Left lung (tissue), 10 donors: ENCODE data around the gene LRGUK. TPM values are rescaled to one million over a fixed set of nuclear protein-coding genes. Genes with fewer than 3 reads are reported as not detected.

ENCODE experiments used
- ATAC-seq: fragments of 200-7000 bp; cut with Tn5 transposase; one replicate; pipeline ENCODE4 v1.9.1; 2020; ENCODE audit warnings: moderate library complexity
- DNase-seq, 4 donors: peaks; one replicate each; pipeline ENCODE4 v3.0.0-alpha.2; 2013 to 2020
- H3K27ac ChIP-seq, 2 donors: fragments of 200-600 bp; sonication (generic) in 1 of 2; one replicate each; pipeline versions ENCODE4 v1.5.0 to v1.8.0; 2020 to 2021
- H3K27me3 ChIP-seq, 2 donors: fragments of 200-600 bp; sonication (generic) in 1 of 2; one replicate each; pipeline versions ENCODE4 v1.5.0 to v1.8.0; 2020 to 2021
- H3K36me3 ChIP-seq, 2 donors: fragments of 200-600 bp; sonication (generic) in 1 of 2; one replicate each; pipeline versions ENCODE4 v1.5.0 to v1.8.0; 2020 to 2021
- H3K4me1 ChIP-seq, 2 donors: fragments of 200-600 bp; one replicate each; pipeline ENCODE4 v1.8.0; 2021
- H3K4me3 ChIP-seq, 2 donors: fragments of 200-600 bp; sonication (generic) in 1 of 2; one replicate each; pipeline versions ENCODE4 v1.5.0 to v1.8.0; 2020 to 2021; ENCODE audit warnings: mild to moderate bottlenecking in 1 of 2
- H3K9me3 ChIP-seq, 2 donors: fragments of 200-600 bp; sonication (generic) in 1 of 2; one replicate each; pipeline versions ENCODE4 v1.5.0 to v1.8.0; 2020 to 2021
- CTCF ChIP-seq, 2 donors: fragments of 200-600 bp; sonication (generic) in 1 of 2; IDR thresholded peaks; one replicate each; pipeline versions ENCODE4 v1.5.0 to v1.8.0; 2021; ENCODE audit warnings: antibody characterized with exemption in 2 of 2
- intact Hi-C, 2 donors: fragments of 100-400 bp; cut with DNase I; formaldehyde crosslinking; loops; one replicate each; pipeline versions ENCODE4 v1.11.2 to v1.14.2; 2022
- polyA plus RNA-seq, 6 donors: library from polyadenylated mRNA; unstranded; fragments of 120-200 nt; gene quantifications; one replicate each; pipeline ENCODE4 v1.2.1, GENCODE V29; 2013; ENCODE audit not compliant: insufficient read length in 6 of 6
- total RNA-seq, 2 donors: library from RNA; stranded (reverse); fragmentation: NEBNext Ultra II Directional; extraction: Animal tissue kit (Norgen Biotek cat#: 25700); gene quantifications; one replicate each; pipeline ENCODE4 v1.2.1, GENCODE V29; 2021
- donor health status: DM: no; HTN: yes; CAD: no.
- donor health status: DM: no; HTN: no; CAD: no.

Gene LRGUK
- total and polyA plus RNA-seq, 8 donors, result 0.94 to 2.7 (median 1.9) TPM

GRCh38 chr7:134108802-134109201, 18.3 kb upstream of the LRGUK start:
- no peaks in the 10 kb centered on the region for H3K4me1 ChIP-seq
- no peak overlapping the region for H3K4me3 ChIP-seq
- no peaks in the 10 kb centered on the region for H3K27me3 ChIP-seq
- no peak for ATAC-seq
- DNase-seq, result no peak
- no peaks in the 10 kb centered on the region for H3K36me3 ChIP-seq
- no peak overlapping the region for H3K27ac ChIP-seq
- H3K9me3 ChIP-seq, result no peaks in the 10 kb centered on the region
- intact Hi-C loops, result no loop called here
- TF ChIP-seq CTCF (IDR thresholded peaks at IDR 0.05), result no peak

GRCh38 chr7:134113655-134114054, 13.5 kb upstream of the LRGUK start:
- no peaks in the 10 kb centered on the region for H3K27me3 ChIP-seq
- no peaks in the 10 kb centered on the region for H3K36me3 ChIP-seq
- no peaks in the 10 kb centered on the region for H3K4me1 ChIP-seq
- no peak for TF ChIP-seq CTCF (IDR thresholded peaks at IDR 0.05)
- intact Hi-C loops, result no loop called here
- H3K27ac ChIP-seq, result no peak overlapping the region
- DNase-seq (no peak), ATAC-seq (no peak)
- no peaks in the 10 kb centered on the region for H3K9me3 ChIP-seq
- no peak overlapping the region for H3K4me3 ChIP-seq

GRCh38 chr7:134114992-134115391, 12.1 kb upstream of the LRGUK start:
- no peak overlapping the region for H3K27ac ChIP-seq
- DNase-seq, result no peak
- H3K9me3 ChIP-seq, result no peaks in the 10 kb centered on the region
- H3K27me3 ChIP-seq, result no peaks in the 10 kb centered on the region
- no peak for ATAC-seq
- intact Hi-C loops, result no loop called here
- no peak for TF ChIP-seq CTCF (IDR thresholded peaks at IDR 0.05)
- no peaks in the 10 kb centered on the region for H3K36me3 ChIP-seq
- H3K4me3 ChIP-seq, result no peak overlapping the region
- H3K4me1 ChIP-seq, result no peaks in the 10 kb centered on the region

- intact Hi-C loops, result loop anchor here in 1 of 2 donors (10.0 kb wide), 1 partner anchor 194 kb away; the partner anchor contains the start of gene SLC35B4
- Histone ChIP-seq H3K27me3 (no peaks in the 10 kb centered on the region), H3K4me1 (no peaks in the 10 kb centered on the region), H3K4me3 (no peak overlapping the region), H3K27ac (no peak overlapping the region), H3K36me3 (no peaks in the 10 kb centered on the region), H3K9me3 (no peaks in the 10 kb centered on the region)
- no peak for ATAC-seq
- no peak for TF ChIP-seq CTCF (IDR thresholded peaks at IDR 0.05)
- DNase-seq, result no peak
Measured at GRCh38 chr7:134120405-134120804, 6.7 kb upstream of the LRGUK start.

- intact Hi-C loops, result loop anchor here in 1 of 2 donors (10.0 kb wide), 1 partner anchor 193 kb away; the partner anchor contains the start of gene SLC35B4
- DNase-seq, result no peak
- no peak for ATAC-seq
- H3K36me3 ChIP-seq, result no peaks in the 10 kb centered on the region
- no peaks in the 10 kb centered on the region for H3K27me3 ChIP-seq
- peaks cover 0 to under 1% of the 10 kb centered on the region in 2 donors for H3K4me1 ChIP-seq
- no peak for TF ChIP-seq CTCF (IDR thresholded peaks at IDR 0.05)
- no peak overlapping the region for H3K4me3 ChIP-seq
- H3K27ac ChIP-seq, result no peak overlapping the region
- no peaks in the 10 kb centered on the region for H3K9me3 ChIP-seq
Measured at GRCh38 chr7:134121632-134122139, 5.5 kb upstream of the LRGUK start.
